H1 (cell line): Measurements from ENCODE around the gene NMU. TPM values are rescaled to one million over a fixed set of nuclear protein-coding genes. Genes with fewer than 3 reads are reported as not detected.

Experiments used
- EZH2 ChIP-seq: fragments of 200-600 bp; sonication (generic); IDR thresholded peaks from 2 replicates; pipeline ENCODE4 v1.7.1; 2012; ENCODE audit warnings: low read depth, mild to moderate bottlenecking, moderate library complexity, low read length, inconsistent platforms; ENCODE audit not compliant: severe bottlenecking
- NRF1 ChIP-seq: IDR thresholded peaks from 2 replicates; pipeline ENCODE4 v1.6.1; 2011; ENCODE audit warnings: mild to moderate bottlenecking, low read depth, low read length, improper control_type of control experiment
- polyA plus RNA-seq, 7 experiments: library from polyadenylated mRNA; depleted of rRNA in 3 of 7; stranded (reverse) in 5 of 7; unstranded in 2 of 7; fragments of >200 nt in 5 of 7; fragments of 200-250 nt in 2 of 7; gene quantifications; 1 replicate in 5 of 7; 2 replicates in 1 of 7; 4 replicates in 1 of 7; pipeline versions ENCODE4 v1.2.1 to v1.2.3, GENCODE V29; 2011 to 2013; ENCODE audit warnings: missing spikeins in 2 of 7, mixed read lengths in 2 of 7
- total RNA-seq: library from RNA; stranded (reverse); fragmentation: NEBNext Ultra II Directional; extraction: Animal tissue kit (Norgen Biotek cat#: 25700); gene quantifications from 2 replicates; pipeline ENCODE4 v1.2.1, GENCODE V29; 2021
- TF ChIP-seq, protein P1 (sequence below), 3 experiments: IDR thresholded peaks; 1 replicate in 2 of 3; 2 replicates in 1 of 3; pipeline versions ENCODE4 v1.5.1 to v1.6.1; 2011; ENCODE audit warnings: low read length in 3 of 3, mild to moderate bottlenecking in 3 of 3, inconsistent platforms in 2 of 3, low read depth in 1 of 3, moderate library complexity in 1 of 3; ENCODE audit not compliant: insufficient read depth in 1 of 3; ENCODE audit errors: control extremely low read depth in 1 of 3

NMU gene
- total and polyA plus RNA-seq, 2 of the 8 experiments (the other 6 are each of a cell fraction or from before 2014, with no cell fraction given), result 30.5 to 50.4 TPM

- TF ChIP-seq NRF1 (no peak), EZH2 (no peak)
- TF ChIP-seq, protein P1, sequence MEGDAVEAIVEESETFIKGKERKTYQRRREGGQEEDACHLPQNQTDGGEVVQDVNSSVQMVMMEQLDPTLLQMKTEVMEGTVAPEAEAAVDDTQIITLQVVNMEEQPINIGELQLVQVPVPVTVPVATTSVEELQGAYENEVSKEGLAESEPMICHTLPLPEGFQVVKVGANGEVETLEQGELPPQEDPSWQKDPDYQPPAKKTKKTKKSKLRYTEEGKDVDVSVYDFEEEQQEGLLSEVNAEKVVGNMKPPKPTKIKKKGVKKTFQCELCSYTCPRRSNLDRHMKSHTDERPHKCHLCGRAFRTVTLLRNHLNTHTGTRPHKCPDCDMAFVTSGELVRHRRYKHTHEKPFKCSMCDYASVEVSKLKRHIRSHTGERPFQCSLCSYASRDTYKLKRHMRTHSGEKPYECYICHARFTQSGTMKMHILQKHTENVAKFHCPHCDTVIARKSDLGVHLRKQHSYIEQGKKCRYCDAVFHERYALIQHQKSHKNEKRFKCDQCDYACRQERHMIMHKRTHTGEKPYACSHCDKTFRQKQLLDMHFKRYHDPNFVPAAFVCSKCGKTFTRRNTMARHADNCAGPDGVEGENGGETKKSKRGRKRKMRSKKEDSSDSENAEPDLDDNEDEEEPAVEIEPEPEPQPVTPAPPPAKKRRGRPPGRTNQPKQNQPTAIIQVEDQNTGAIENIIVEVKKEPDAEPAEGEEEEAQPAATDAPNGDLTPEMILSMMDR (IDR thresholded peaks at IDR 0.05; ENCODE audit: control extremely low read depth in 1 of 3, insufficient read depth in 1 of 3, low read depth in 1 of 3, low read length in 3 of 3), result no peak
Observed at GRCh38 chr4:55561889-55562288, 74.2 kb downstream of the NMU start (continued).
